ENCODE results near the gene SFMBT1.

The SFMBT1 gene

DNA sequence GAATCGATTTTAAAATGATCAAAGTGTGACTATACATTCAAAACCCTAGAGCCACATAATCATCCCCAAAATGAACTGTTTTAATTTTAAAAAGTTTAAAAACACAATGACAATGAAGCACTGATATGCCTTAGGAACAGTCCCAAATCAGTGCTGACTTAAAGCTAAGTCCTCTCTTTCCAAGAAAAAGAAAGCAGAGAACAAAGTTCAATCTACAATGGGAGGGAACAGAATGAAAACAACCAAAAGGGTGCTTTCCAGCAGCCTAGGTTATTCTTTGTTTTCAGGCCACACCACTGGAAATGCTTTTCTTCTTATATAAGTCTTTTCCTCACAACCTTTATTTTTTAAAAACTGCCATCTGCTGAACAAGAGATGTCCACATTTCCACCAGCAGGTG, 141.3 kb downstream of the SFMBT1 start:
- Histone ChIP-seq H3K4me3 (ENCODE audit: low read depth in 1 of 2, low read length in 2 of 2) (no peak overlapping the region), H3K36me3 (ENCODE audit: control insufficient read depth in 1 of 2, insufficient read depth in 2 of 2, low read length in 2 of 2) (peaks cover 20 to 24% of the 10 kb centered on the region in 2 donors), H3K9me3 (ENCODE audit: control insufficient read depth in 1 of 2, low read length in 2 of 2) (no peaks in the 10 kb centered on the region), H3K4me1 (ENCODE audit: control insufficient read depth in 1 of 2, insufficient read depth in 2 of 2, low read length in 2 of 2) (no peaks in the 10 kb centered on the region), H3K27me3 (ENCODE audit: low read depth, low read length) (no peaks in the 10 kb centered on the region), H3K27ac (ENCODE audit: low read length) (no peak overlapping the region)

DNA sequence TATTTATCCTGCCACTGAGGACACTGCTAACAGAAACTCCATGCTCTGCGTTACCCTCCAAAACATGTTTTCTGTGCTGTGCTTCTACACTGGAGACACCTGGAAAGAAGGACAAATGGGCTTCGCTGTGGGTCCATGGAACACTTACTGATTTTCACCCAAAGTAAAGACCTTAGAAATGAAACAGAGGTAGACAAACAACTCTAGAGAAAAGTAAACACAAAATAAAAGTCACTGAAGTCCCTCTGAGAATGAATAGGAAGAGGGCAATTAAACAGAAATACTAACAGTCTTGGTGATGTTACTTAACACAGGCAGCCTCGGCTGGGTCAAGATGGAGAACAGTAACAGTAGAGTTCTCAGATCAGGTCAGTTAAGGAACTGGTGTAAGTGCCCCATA, 141.9 kb downstream of the SFMBT1 start:
- no peak overlapping the region for H3K27ac ChIP-seq (ENCODE audit: low read length)
- no peak overlapping the region for H3K4me3 ChIP-seq (ENCODE audit: low read depth in 1 of 2, low read length in 2 of 2)
- H3K36me3 ChIP-seq (ENCODE audit: control insufficient read depth in 1 of 2, insufficient read depth in 2 of 2, low read length in 2 of 2): peaks cover 20 to 22% of the 10 kb centered on the region in 2 donors
- H3K9me3 ChIP-seq (ENCODE audit: control insufficient read depth in 1 of 2, low read length in 2 of 2): no peaks in the 10 kb centered on the region
- H3K4me1 ChIP-seq (ENCODE audit: control insufficient read depth in 1 of 2, insufficient read depth in 2 of 2, low read length in 2 of 2): no peaks in the 10 kb centered on the region
- no peaks in the 10 kb centered on the region for H3K27me3 ChIP-seq (ENCODE audit: low read depth, low read length)

DNA sequence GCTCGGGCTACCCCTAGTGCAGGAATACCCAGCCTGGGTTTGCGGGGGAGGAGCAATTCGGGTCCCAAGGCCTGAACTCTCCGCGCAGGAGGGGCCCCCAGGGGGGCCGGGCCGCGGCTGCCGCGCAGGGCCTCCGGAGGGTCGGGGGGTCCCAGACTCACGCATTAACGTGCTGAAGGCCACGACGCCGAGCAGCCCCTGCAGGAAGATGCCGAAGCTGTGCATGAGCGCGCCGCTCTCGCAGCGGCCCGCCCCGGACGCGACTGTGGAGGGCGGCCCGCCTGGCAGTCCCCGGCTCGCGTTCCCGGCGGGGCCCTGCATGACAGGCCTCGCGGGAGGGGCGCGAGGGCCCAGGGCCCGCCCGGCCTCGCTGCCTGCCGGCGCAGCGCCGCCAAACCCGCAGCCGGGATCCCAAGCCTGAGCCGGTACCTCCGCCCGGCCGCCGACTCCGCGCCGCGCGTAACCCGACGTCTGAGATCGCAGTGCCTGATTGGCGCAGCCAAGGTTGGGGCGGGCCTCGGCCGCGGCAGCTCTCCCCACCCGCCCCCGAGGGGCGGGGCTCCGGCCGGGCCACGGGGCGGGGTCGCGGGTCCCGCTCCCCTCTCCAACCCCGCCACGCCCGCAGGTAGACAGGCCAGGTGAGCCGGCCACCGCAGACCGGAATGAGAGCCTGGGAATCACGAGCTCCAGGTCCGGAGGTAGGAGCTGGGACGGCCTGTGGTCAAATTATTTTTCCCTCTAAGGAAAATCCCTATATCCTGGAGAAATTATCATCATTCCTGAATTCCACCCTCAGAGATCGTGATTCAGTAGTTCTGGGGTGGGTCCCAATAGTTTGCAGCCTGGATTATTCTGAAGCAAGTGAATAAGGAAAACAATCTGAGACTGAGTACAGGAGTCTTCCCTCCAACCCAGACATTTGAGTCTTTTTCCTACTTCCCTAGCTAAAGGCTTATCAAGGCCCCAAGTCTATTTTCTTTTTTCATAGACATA, 148.4 kb downstream of the SFMBT1 start, which contains the start of gene STIMATE:
Gene STIMATE (minus strand): TSS at position 419 of the 993 bp plus-strand sequence. CDS start 98 bp downstream, at position 321.
- Histone ChIP-seq H3K36me3 (ENCODE audit: control insufficient read depth in 1 of 2, insufficient read depth in 2 of 2, low read length in 2 of 2) (no peaks in the 10 kb centered on the region), H3K4me3 (ENCODE audit: low read depth in 1 of 2, low read length in 2 of 2) (peak within 1 kb of the TSS; percentile 72 to 92), H3K27ac (ENCODE audit: low read length) (peak within 1 kb of the TSS; percentile 42), H3K27me3 (ENCODE audit: low read depth, low read length) (no peaks in the 10 kb centered on the region), H3K9me3 (ENCODE audit: control insufficient read depth in 1 of 2, low read length in 2 of 2) (no peaks in the 10 kb centered on the region), H3K4me1 (ENCODE audit: control insufficient read depth in 1 of 2, insufficient read depth in 2 of 2, low read length in 2 of 2) (peaks cover 2 to 26% of the 10 kb centered on the region in 2 donors)

DNA sequence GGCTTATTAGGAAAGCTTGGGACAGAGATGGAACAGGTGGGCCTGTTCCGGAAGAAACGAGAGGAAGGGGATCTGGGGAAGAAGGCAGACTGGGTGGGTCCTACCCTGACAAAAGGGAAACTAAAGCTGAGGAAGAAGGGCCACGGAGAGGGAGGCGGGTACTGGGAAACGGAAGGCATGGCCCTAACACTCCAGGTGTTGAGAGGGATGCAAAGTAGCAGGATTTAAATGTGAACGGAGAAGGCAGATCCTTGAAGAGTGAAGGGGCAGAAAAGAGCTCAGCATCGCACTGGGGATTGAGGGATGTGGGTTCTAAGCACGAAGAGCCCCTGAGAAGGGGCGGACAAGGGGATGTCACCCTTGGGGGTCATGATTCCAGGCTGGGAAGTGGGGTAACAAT, 149.3 kb downstream of the SFMBT1 start:
- H3K27me3 ChIP-seq (ENCODE audit: low read depth, low read length): no peaks in the 10 kb centered on the region
- H3K9me3 ChIP-seq (ENCODE audit: control insufficient read depth in 1 of 2, low read length in 2 of 2): no peaks in the 10 kb centered on the region
- no peaks in the 10 kb centered on the region for H3K36me3 ChIP-seq (ENCODE audit: control insufficient read depth in 1 of 2, insufficient read depth in 2 of 2, low read length in 2 of 2)
- peak overlapping the region; percentile 42 for H3K27ac ChIP-seq (ENCODE audit: low read length)
- H3K4me1 ChIP-seq (ENCODE audit: control insufficient read depth in 1 of 2, insufficient read depth in 2 of 2, low read length in 2 of 2): peaks cover 11 to 26% of the 10 kb centered on the region in 2 donors
- peak overlapping the region; percentile 72 to 92 for H3K4me3 ChIP-seq (ENCODE audit: low read depth in 1 of 2, low read length in 2 of 2)

DNA sequence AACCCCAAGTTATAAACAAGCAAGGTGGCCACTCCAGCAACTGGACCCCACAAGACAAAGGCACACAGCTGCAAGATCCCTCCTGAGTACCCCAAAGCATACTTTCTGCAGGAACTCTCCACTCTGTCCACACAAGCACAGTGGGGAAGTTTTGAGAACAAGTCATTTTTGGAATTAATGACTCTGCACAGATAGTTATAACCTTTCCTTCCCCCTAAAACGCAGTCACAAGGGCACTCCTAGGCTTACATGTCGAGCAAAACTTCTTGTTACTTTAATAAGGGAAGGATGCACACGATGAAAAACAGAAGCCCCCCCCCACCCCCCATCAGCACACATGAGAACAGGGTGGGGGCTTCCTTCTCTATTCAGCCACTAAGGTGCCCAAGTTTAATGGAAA, 149.7 kb downstream of the SFMBT1 start:
- no peaks in the 10 kb centered on the region for H3K9me3 ChIP-seq (ENCODE audit: control insufficient read depth in 1 of 2, low read length in 2 of 2)
- no peaks in the 10 kb centered on the region for H3K27me3 ChIP-seq (ENCODE audit: low read depth, low read length)
- no peaks in the 10 kb centered on the region for H3K36me3 ChIP-seq (ENCODE audit: control insufficient read depth in 1 of 2, insufficient read depth in 2 of 2, low read length in 2 of 2)
- H3K4me1 ChIP-seq (ENCODE audit: control insufficient read depth in 1 of 2, insufficient read depth in 2 of 2, low read length in 2 of 2): peaks cover 14 to 26% of the 10 kb centered on the region in 2 donors
- no peak overlapping the region for H3K27ac ChIP-seq (ENCODE audit: low read length)
- peak overlapping the region in 1 of 2 donors; percentile 72 for H3K4me3 ChIP-seq (ENCODE audit: low read depth in 1 of 2, low read length in 2 of 2)

DNA sequence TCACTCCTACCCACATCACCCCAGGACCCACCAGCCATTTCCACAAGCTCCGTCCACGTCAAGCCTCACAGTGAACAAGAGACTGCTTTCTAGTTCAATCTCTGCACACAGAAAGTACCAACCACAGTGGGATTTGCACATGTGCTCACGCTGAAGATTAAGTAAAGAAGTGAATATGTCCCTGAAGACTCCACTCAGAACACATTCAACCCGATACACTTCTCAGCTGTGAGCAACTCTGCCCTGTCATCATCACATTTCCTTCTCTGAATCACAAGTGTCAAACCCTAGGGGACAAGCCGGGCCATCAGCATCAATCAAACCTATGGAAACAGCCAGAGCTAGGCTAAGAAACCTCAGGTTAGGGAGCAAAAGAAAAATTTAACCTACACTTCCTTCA, 150.5 kb downstream of the SFMBT1 start:
- H3K4me3 ChIP-seq (ENCODE audit: low read depth in 1 of 2, low read length in 2 of 2): no peak overlapping the region
- H3K27me3 ChIP-seq (ENCODE audit: low read depth, low read length): no peaks in the 10 kb centered on the region
- H3K27ac ChIP-seq (ENCODE audit: low read length): no peak overlapping the region
- peaks cover 14 to 26% of the 10 kb centered on the region in 2 donors for H3K4me1 ChIP-seq (ENCODE audit: control insufficient read depth in 1 of 2, insufficient read depth in 2 of 2, low read length in 2 of 2)
- no peaks in the 10 kb centered on the region for H3K9me3 ChIP-seq (ENCODE audit: control insufficient read depth in 1 of 2, low read length in 2 of 2)
- H3K36me3 ChIP-seq (ENCODE audit: control insufficient read depth in 1 of 2, insufficient read depth in 2 of 2, low read length in 2 of 2): no peaks in the 10 kb centered on the region

DNA sequence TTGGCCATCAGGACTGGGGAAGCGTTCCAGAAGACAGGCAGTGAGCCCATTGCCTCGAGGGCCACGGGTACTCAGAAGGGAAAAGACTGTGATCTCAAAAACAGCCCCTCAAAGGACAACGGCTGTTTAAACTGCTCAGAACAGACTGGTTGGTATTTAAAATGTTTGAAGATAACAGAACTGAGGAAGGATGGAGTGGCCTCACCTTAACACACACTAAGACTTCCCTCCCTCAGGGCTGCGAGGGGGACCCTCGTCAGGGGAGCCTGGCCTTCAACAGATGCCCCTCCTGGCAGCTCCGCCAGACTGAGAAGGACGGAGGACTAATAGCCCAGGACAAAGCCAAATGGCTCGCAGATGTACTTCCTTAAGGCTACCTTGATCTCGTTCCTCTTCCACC, 151.1 kb downstream of the SFMBT1 start:
- no peaks in the 10 kb centered on the region for H3K9me3 ChIP-seq (ENCODE audit: control insufficient read depth in 1 of 2, low read length in 2 of 2)
- no peaks in the 10 kb centered on the region for H3K36me3 ChIP-seq (ENCODE audit: control insufficient read depth in 1 of 2, insufficient read depth in 2 of 2, low read length in 2 of 2)
- H3K4me3 ChIP-seq (ENCODE audit: low read depth in 1 of 2, low read length in 2 of 2): no peak overlapping the region
- peaks cover 14 to 26% of the 10 kb centered on the region in 2 donors for H3K4me1 ChIP-seq (ENCODE audit: control insufficient read depth in 1 of 2, insufficient read depth in 2 of 2, low read length in 2 of 2)
- no peaks in the 10 kb centered on the region for H3K27me3 ChIP-seq (ENCODE audit: low read depth, low read length)
- H3K27ac ChIP-seq (ENCODE audit: low read length): no peak overlapping the region

DNA sequence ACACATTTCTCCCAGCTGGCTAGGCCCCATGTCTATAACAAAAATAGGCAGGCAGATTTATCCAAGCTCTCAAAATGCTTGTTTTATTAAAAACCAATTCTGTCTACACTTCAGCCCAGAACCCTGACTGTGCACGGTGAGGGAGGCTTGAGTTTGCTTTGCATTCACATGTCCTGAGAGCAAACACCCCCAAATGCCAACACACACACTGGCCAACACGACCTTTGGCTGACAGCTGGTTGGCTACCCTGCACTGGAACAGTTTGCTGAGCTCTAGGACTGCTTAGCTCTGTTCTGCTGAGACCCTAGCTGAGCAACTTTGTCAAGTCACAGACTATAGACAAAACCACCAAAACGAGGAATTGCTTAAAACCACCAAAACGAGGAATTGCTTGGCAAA, 152.2 kb downstream of the SFMBT1 start:
- Histone ChIP-seq H3K9me3 (ENCODE audit: control insufficient read depth in 1 of 2, low read length in 2 of 2) (no peaks in the 10 kb centered on the region), H3K4me1 (ENCODE audit: control insufficient read depth in 1 of 2, insufficient read depth in 2 of 2, low read length in 2 of 2) (peaks cover 14 to 26% of the 10 kb centered on the region in 2 donors), H3K4me3 (ENCODE audit: low read depth in 1 of 2, low read length in 2 of 2) (no peak overlapping the region), H3K36me3 (ENCODE audit: control insufficient read depth in 1 of 2, insufficient read depth in 2 of 2, low read length in 2 of 2) (no peaks in the 10 kb centered on the region), H3K27me3 (ENCODE audit: low read depth, low read length) (no peaks in the 10 kb centered on the region), H3K27ac (ENCODE audit: low read length) (no peak overlapping the region)

DNA sequence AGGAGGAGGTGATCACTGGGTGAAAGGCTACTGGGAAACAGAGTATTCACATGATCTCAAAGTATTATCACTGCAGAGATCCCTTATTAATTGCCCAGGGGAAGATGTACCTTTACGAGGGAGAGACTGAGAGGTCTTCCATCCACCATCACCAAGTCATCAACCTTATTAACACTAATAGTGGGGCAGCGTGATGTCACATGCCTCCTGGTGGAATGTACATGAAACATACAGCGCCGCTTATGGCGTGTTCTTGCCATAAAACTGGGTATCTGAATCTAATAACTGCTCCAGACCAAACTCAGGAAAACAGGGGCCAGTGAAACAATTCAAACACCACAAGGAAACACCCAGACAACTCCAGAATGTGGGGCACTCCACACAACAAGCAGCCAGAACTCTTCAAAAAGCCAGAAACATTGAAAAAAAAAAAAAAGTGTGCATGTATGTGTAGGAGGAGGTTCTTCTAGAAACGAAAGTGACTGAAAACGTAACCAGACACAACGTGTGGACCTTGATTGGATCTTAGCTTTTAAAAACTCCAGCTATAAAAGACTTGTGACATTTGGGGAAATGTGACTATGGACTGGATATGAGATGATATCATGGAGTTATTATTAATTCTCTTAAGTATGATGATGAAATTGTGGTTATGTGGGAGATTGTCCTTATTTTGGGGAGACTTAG, 153.1 kb downstream of the SFMBT1 start:
- Histone ChIP-seq H3K4me1 (ENCODE audit: control insufficient read depth in 1 of 2, insufficient read depth in 2 of 2, low read length in 2 of 2) (peaks cover 14 to 22% of the 10 kb centered on the region in 2 donors), H3K27ac (ENCODE audit: low read length) (peak overlapping the region; percentile 42), H3K36me3 (ENCODE audit: control insufficient read depth in 1 of 2, insufficient read depth in 2 of 2, low read length in 2 of 2) (no peaks in the 10 kb centered on the region), H3K9me3 (ENCODE audit: control insufficient read depth in 1 of 2, low read length in 2 of 2) (no peaks in the 10 kb centered on the region), H3K27me3 (ENCODE audit: low read depth, low read length) (no peaks in the 10 kb centered on the region), H3K4me3 (ENCODE audit: low read depth in 1 of 2, low read length in 2 of 2) (peak overlapping the region in 1 of 2 donors; percentile 44)

DNA sequence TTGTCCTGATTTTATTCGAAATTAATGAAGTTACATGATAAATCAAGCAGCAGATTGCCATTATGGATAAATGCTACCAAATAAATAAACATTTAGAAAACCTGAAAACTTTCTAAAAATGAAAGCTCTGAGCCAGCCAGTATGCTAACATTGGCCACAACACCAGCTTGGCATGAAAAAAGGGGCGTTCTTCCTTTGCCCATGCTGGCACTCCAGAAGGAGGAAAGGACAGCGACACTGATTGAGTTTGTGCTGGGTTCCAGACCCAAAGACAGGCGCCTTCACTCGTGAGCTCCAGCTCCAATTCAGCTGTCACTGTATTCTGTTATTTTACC, 153.6 kb downstream of the SFMBT1 start:
- Histone ChIP-seq H3K27me3 (ENCODE audit: low read depth, low read length) (no peaks in the 10 kb centered on the region), H3K36me3 (ENCODE audit: control insufficient read depth in 1 of 2, insufficient read depth in 2 of 2, low read length in 2 of 2) (no peaks in the 10 kb centered on the region), H3K4me1 (ENCODE audit: control insufficient read depth in 1 of 2, insufficient read depth in 2 of 2, low read length in 2 of 2) (peaks cover 14 to 21% of the 10 kb centered on the region in 2 donors), H3K9me3 (ENCODE audit: control insufficient read depth in 1 of 2, low read length in 2 of 2) (no peaks in the 10 kb centered on the region), H3K27ac (ENCODE audit: low read length) (no peak overlapping the region), H3K4me3 (ENCODE audit: low read depth in 1 of 2, low read length in 2 of 2) (peak overlapping the region in 1 of 2 donors; percentile 44)

DNA sequence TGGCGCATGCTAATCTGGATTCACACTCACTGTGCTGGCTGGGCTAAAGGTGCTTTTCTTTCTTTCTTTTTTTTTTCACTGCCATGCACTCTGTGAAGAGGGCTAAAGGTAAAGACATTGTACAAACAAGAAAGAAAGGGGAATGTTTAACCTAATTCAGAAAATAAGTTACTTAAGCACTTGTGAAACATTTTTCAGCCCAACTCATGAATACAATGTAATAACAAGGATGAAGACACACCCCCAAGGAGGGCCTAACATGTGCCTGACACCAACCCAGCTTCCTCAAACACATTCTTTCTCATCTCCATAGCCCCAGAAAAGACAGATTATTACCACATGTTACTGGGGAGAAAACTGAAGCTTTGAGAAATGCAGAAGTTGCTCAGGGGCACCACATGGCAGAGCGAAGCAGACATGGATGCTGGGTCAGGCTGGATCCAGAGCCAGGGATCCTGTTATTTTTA, 154.2 kb downstream of the SFMBT1 start:
- no peak overlapping the region for H3K27ac ChIP-seq (ENCODE audit: low read length)
- H3K9me3 ChIP-seq (ENCODE audit: control insufficient read depth in 1 of 2, low read length in 2 of 2): no peaks in the 10 kb centered on the region
- peaks cover 14 to 18% of the 10 kb centered on the region in 2 donors for H3K4me1 ChIP-seq (ENCODE audit: control insufficient read depth in 1 of 2, insufficient read depth in 2 of 2, low read length in 2 of 2)
- no peaks in the 10 kb centered on the region for H3K36me3 ChIP-seq (ENCODE audit: control insufficient read depth in 1 of 2, insufficient read depth in 2 of 2, low read length in 2 of 2)
- H3K4me3 ChIP-seq (ENCODE audit: low read depth in 1 of 2, low read length in 2 of 2): no peak overlapping the region
- H3K27me3 ChIP-seq (ENCODE audit: low read depth, low read length): no peaks in the 10 kb centered on the region

All from muscle layer of duodenum (tissue), 2 donors.